Osteocyte (in vitro differentiated cells): ENCODE results near the gene GPSM1. TPM values are rescaled to one million over a fixed set of nuclear protein-coding genes. Genes with fewer than 3 reads are reported as not detected.

Experiments
- DNase-seq: peaks from one replicate; pipeline ENCODE4 v3.0.0; 2021; ENCODE audit warnings: mixed read lengths; ENCODE audit not compliant: unreplicated experiment; ENCODE audit errors: extremely low spot score
- H3K27ac Mint-ChIP-seq: one replicate; pipeline ENCODE4 v1.8.0; 2021; ENCODE audit warnings: mild to moderate bottlenecking, mixed read lengths; ENCODE audit not compliant: unreplicated experiment
- H3K27me3 Mint-ChIP-seq: one replicate; pipeline ENCODE4 v1.8.0; 2021; ENCODE audit warnings: mixed read lengths; ENCODE audit not compliant: unreplicated experiment
- H3K36me3 Mint-ChIP-seq: one replicate; pipeline ENCODE4 v1.8.0; 2021; ENCODE audit warnings: mixed read lengths; ENCODE audit not compliant: unreplicated experiment
- H3K4me1 Mint-ChIP-seq: one replicate; pipeline ENCODE4 v1.8.0; 2021; ENCODE audit warnings: mixed read lengths; ENCODE audit not compliant: unreplicated experiment
- H3K4me3 Mint-ChIP-seq: one replicate; pipeline ENCODE4 v1.8.0; 2021; ENCODE audit warnings: mild to moderate bottlenecking, moderate library complexity, mixed read lengths; ENCODE audit not compliant: unreplicated experiment
- H3K9me3 Mint-ChIP-seq: one replicate; pipeline ENCODE4 v1.8.0; 2021; ENCODE audit warnings: mixed read lengths; ENCODE audit not compliant: unreplicated experiment
- total RNA-seq: library from RNA; stranded (reverse); gene quantifications from 2 replicates; pipeline ENCODE4 v1.2.1, GENCODE V29; 2021
- TF ChIP-seq, protein P1 (sequence below): fragments of 200-600 bp; sonication (generic); IDR thresholded peaks from 2 replicates; pipeline ENCODE4 v1.5.0; 2021; ENCODE audit warnings: antibody characterized with exemption, mild to moderate bottlenecking, moderate library complexity

GPSM1 gene
- total RNA-seq, 1 donor from 2014 or later, result 37.1 TPM

DNA sequence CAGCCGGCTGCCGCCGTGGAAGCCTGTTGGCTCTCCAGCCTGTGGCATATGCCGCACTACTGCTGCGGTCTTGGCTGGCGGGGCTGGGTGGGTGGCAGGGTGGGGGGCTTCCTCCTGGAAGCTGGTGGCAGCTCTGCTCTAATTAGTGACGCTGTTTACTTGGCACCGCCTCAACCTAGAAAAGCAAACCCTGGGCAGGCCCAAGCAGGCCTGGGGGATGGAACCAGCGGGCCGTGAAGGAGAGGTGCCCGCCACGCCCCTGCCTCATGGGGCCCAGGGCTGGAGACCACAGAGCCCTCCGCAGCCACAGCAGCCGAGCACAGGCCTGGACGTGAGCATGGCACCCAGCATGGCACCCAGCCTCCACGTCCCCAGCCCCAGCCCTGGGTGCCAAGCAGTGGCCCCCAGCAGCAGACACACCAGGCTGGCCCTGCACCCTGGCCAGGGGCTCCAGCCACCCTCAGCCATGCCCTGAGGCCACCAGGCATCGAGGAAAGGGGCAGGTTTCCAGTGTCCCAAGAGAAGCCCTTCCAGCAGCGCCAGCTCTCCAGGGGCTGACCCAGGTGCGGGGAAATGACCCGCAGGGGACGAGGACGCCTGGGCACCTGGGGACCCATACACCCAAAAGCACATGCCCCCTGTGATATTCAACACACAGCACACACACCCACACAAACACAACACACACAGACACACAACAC is 18.1 kb upstream of the GPSM1 start:
- no peak overlapping the region for H3K4me3 Mint-ChIP-seq
- TF ChIP-seq, protein P1, sequence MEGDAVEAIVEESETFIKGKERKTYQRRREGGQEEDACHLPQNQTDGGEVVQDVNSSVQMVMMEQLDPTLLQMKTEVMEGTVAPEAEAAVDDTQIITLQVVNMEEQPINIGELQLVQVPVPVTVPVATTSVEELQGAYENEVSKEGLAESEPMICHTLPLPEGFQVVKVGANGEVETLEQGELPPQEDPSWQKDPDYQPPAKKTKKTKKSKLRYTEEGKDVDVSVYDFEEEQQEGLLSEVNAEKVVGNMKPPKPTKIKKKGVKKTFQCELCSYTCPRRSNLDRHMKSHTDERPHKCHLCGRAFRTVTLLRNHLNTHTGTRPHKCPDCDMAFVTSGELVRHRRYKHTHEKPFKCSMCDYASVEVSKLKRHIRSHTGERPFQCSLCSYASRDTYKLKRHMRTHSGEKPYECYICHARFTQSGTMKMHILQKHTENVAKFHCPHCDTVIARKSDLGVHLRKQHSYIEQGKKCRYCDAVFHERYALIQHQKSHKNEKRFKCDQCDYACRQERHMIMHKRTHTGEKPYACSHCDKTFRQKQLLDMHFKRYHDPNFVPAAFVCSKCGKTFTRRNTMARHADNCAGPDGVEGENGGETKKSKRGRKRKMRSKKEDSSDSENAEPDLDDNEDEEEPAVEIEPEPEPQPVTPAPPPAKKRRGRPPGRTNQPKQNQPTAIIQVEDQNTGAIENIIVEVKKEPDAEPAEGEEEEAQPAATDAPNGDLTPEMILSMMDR, result no peak
- peaks cover 5% of the 10 kb centered on the region for H3K27me3 Mint-ChIP-seq
- no peak for DNase-seq
- no peaks in the 10 kb centered on the region for H3K9me3 Mint-ChIP-seq
- H3K36me3 Mint-ChIP-seq, result no peaks in the 10 kb centered on the region
- H3K27ac Mint-ChIP-seq, result no peak overlapping the region
- no peaks in the 10 kb centered on the region for H3K4me1 Mint-ChIP-seq

DNA sequence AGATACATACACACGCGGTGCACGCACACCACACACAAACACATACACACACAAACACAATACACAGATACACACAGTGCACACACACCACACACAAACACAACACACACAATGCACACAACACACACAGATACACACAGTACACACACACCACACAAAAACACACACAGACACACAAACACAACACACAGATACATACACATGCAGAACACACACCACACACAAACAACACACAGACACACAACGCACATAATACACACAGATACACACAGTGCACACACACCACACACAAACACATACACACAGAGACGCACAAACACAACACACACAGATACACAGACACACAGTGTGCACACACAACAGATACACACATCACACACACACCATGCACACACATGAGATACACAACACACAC is 17.5 kb upstream of the GPSM1 start:
- no peak for DNase-seq
- TF ChIP-seq, protein P1, result no peak
- peaks cover 5% of the 10 kb centered on the region for H3K27me3 Mint-ChIP-seq
- no peaks in the 10 kb centered on the region for H3K36me3 Mint-ChIP-seq
- H3K9me3 Mint-ChIP-seq, result peaks cover 5% of the 10 kb centered on the region
- no peak overlapping the region for H3K4me3 Mint-ChIP-seq
- H3K4me1 Mint-ChIP-seq, result no peaks in the 10 kb centered on the region
- no peak overlapping the region for H3K27ac Mint-ChIP-seq

DNA sequence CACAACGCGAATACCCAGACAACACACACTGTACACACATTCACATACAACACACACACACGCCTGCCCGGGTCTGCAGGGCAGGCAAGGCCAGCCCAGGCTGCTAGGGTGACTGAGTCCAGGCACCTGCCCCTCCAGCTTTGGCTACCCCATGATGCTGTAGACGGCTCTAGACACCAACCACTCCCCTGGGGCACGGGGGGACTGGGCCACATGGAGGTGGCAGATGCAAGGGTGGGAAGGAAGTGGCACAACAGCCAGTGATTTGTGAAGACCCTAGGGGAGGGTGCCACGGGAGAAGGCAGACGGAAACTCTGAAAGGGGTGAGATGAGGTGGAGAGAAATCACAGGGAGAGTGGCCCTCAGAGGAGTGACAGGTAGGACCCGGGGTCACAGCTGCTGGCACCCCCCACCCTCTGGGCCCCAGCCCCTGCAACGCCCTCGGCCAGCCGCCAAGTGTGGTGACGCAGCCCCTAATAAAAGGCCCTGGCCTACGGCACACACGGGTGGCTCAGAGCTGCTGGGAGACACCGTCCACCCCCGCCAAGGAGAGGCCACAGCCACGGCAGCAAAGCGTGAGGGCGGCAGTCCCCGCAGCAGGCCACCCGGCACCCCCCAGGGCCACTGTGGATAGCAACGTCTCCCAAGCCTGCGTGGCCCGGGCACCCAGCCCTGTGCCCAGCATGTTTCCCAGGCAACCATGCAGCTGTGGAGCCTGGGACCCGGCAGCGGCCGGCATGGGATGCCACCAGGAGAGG is 16.9 kb upstream of the GPSM1 start:
- H3K36me3 Mint-ChIP-seq, result peaks cover 2% of the 10 kb centered on the region
- TF ChIP-seq, protein P1, result no peak
- no peaks in the 10 kb centered on the region for H3K4me1 Mint-ChIP-seq
- H3K27me3 Mint-ChIP-seq, result peaks cover 3% of the 10 kb centered on the region
- no peak overlapping the region for H3K4me3 Mint-ChIP-seq
- peaks cover 11% of the 10 kb centered on the region for H3K9me3 Mint-ChIP-seq
- H3K27ac Mint-ChIP-seq, result no peak overlapping the region
- no peak for DNase-seq

DNA sequence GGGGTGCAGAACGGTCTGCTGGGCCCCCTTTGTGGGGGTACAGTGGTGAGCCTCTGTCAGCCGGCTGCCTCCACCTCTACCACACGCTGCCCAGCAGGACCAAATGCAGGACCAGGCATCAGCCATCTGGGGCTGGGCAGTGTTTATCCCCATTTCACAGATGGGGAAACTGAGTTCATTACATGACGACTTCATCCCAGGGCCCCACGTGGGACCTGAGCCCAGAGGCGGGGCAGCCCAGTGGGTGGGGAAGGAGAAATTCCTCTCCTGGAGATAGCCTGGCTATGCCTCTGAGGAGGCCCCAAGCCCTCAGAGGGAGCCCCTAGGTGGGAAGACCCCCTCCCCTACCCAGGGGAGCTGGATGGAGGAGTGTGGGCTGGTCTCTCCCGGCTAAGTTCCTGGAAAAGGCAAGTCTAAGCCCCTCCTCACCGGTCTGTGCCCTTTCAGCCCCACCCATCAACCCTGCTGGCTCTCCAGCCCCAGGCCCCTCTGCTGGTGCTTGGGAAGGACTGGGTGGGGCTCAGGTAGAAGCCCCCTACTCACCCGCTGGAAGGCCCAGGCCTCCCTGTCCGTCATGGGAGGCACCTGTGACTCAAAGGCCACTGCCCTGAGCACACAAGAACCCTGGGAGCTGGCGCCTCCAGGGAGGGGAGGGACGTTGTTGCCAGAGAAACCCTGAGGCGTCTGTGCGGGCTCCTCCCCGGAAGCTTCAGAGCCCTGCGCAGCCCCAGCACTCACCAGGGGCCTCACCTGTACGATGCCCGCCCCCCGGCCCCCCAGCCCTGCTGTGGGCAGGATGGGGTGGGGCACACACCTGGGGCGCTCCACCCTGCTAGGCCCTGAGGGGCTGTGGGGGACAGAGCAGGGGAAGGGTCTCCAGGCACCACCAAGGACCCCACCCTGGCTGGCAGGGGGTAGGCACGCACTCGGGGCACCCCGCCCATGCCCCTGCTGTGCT is 16.0 kb upstream of the GPSM1 start:
- TF ChIP-seq, protein P1, result no peak
- no peak for DNase-seq
- H3K36me3 Mint-ChIP-seq, result peaks cover 2% of the 10 kb centered on the region
- no peaks in the 10 kb centered on the region for H3K4me1 Mint-ChIP-seq
- peaks cover under 1% of the 10 kb centered on the region for H3K27me3 Mint-ChIP-seq
- H3K9me3 Mint-ChIP-seq, result peaks cover 11% of the 10 kb centered on the region
- no peak overlapping the region for H3K27ac Mint-ChIP-seq
- H3K4me3 Mint-ChIP-seq, result no peak overlapping the region
